HL-60 (cell line): ENCODE measurements around the gene ACAD9.

Source experiments
- CTCF ChIP-seq: IDR thresholded peaks from one replicate; pipeline ENCODE4 v1.5.1; 2011; ENCODE audit warnings: low read length, control low read depth, inconsistent platforms; ENCODE audit not compliant: insufficient read depth
- GABPA ChIP-seq: IDR thresholded peaks from 2 replicates; pipeline ENCODE4 v1.6.1; 2012; ENCODE audit warnings: low read depth
- POLR2AphosphoS5 ChIP-seq: IDR thresholded peaks from 2 replicates; pipeline ENCODE4 v1.6.1; 2012; ENCODE audit warnings: low read depth
- TF ChIP-seq, protein P1 (sequence below): IDR thresholded peaks from 2 replicates; pipeline ENCODE4 v1.6.1; 2012; ENCODE audit warnings: low read depth; ENCODE audit not compliant: insufficient replicate concordance

- TF ChIP-seq POLR2AphosphoS5 (peak; percentile 52; the same call in 1 of the 2 replicates), CTCF (no peak), GABPA (no peak)
- TF ChIP-seq, protein P1, sequence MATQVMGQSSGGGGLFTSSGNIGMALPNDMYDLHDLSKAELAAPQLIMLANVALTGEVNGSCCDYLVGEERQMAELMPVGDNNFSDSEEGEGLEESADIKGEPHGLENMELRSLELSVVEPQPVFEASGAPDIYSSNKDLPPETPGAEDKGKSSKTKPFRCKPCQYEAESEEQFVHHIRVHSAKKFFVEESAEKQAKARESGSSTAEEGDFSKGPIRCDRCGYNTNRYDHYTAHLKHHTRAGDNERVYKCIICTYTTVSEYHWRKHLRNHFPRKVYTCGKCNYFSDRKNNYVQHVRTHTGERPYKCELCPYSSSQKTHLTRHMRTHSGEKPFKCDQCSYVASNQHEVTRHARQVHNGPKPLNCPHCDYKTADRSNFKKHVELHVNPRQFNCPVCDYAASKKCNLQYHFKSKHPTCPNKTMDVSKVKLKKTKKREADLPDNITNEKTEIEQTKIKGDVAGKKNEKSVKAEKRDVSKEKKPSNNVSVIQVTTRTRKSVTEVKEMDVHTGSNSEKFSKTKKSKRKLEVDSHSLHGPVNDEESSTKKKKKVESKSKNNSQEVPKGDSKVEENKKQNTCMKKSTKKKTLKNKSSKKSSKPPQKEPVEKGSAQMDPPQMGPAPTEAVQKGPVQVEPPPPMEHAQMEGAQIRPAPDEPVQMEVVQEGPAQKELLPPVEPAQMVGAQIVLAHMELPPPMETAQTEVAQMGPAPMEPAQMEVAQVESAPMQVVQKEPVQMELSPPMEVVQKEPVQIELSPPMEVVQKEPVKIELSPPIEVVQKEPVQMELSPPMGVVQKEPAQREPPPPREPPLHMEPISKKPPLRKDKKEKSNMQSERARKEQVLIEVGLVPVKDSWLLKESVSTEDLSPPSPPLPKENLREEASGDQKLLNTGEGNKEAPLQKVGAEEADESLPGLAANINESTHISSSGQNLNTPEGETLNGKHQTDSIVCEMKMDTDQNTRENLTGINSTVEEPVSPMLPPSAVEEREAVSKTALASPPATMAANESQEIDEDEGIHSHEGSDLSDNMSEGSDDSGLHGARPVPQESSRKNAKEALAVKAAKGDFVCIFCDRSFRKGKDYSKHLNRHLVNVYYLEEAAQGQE, result no peak
Measured at GRCh38 chr3:128846486-128846891, 32.9 kb upstream of the ACAD9 start.
